GM12878 (cell line): ENCODE measurements around the gene IFNB1. TPM values are rescaled to one million over a fixed set of nuclear protein-coding genes. Genes with fewer than 3 reads are reported as not detected.

Source experiments
- EGR1 ChIP-seq, 2 experiments: IDR thresholded peaks; 1 replicate in 1 of 2; 2 replicates in 1 of 2; pipeline ENCODE4 v1.6.1; 2011 to 2012; ENCODE audit warnings: low read depth in 2 of 2, low read length in 2 of 2, borderline replicate concordance in 1 of 2, mild to moderate bottlenecking in 1 of 2, moderate library complexity in 1 of 2
- PML ChIP-seq: IDR thresholded peaks from 2 replicates; pipeline ENCODE4 v1.6.1; 2012; ENCODE audit warnings: low read length, inconsistent platforms
- POLR2AphosphoS2 ChIP-seq: IDR thresholded peaks from 2 replicates; pipeline ENCODE4 v1.6.1; 2011; ENCODE audit warnings: low read depth, mild to moderate bottlenecking, low read length, improper control_type of control experiment, moderate library complexity
- PRDM15 ChIP-seq: fragments of 450-650 bp; formaldehyde crosslinking; IDR thresholded peaks from 2 replicates; pipeline ENCODE4 v1.4.0; 2020; ENCODE audit warnings: mild to moderate bottlenecking, moderate library complexity
- SRF ChIP-seq, 2 experiments: IDR thresholded peaks; 2 replicates each; pipeline ENCODE4 v1.6.1; 2011; ENCODE audit warnings: low read depth in 2 of 2, low read length in 2 of 2, mild to moderate bottlenecking in 1 of 2, moderate library complexity in 1 of 2
- STAT1 ChIP-seq: fragments of 450-650 bp; conservative IDR thresholded peaks from 2 replicates; pipeline ENCODE4 v1.6.1; 2014; ENCODE audit warnings: antibody characterized with exemption, mild to moderate bottlenecking
- polyA plus RNA-seq, 11 experiments: library from polyadenylated mRNA; depleted of rRNA in 4 of 11; unstranded in 6 of 11; stranded (reverse) in 5 of 11; fragments of >200 nt; fragmentation: Nextera tagmentation in 4 of 11; fragmentation: Illumina TruSeq in 1 of 11; extraction: Ambion mirVana in 4 of 11; extraction: Trizol in 1 of 11; gene quantifications; 1 replicate in 1 of 11; 2 replicates in 10 of 11; pipeline versions ENCODE4 v1.2.1 to v1.2.3, GENCODE V29; 2011 to 2016; ENCODE audit warnings: inconsistent platforms in 2 of 11, missing spikeins in 2 of 11, low read depth in 1 of 11
- total RNA-seq, 4 experiments: library from RNA; depleted of rRNA in 3 of 4; stranded (reverse); fragments of >200 nt in 3 of 4; fragmentation: Illumina TruSeq in 1 of 4; extraction: Trizol in 1 of 4; gene quantifications; 2 replicates each; pipeline versions ENCODE4 v1.2.1 to v1.2.3, GENCODE V29; 2013 to 2021
- TF ChIP-seq, protein P1 (sequence below): IDR thresholded peaks from 2 replicates; pipeline ENCODE4 v1.6.1; 2012; ENCODE audit warnings: low read length, inconsistent platforms
- TF ChIP-seq, protein P2 (sequence below): IDR thresholded peaks from 2 replicates; pipeline ENCODE4 v1.6.1; 2012; ENCODE audit warnings: improper control_type of control experiment, low read depth, low read length; ENCODE audit not compliant: insufficient replicate concordance

IFNB1 gene
- total and polyA plus RNA-seq, 10 of the 15 experiments (the other 5 are each of a cell fraction or from before 2014, with no cell fraction given): 0.18 TPM; not detected in 9

DNA sequence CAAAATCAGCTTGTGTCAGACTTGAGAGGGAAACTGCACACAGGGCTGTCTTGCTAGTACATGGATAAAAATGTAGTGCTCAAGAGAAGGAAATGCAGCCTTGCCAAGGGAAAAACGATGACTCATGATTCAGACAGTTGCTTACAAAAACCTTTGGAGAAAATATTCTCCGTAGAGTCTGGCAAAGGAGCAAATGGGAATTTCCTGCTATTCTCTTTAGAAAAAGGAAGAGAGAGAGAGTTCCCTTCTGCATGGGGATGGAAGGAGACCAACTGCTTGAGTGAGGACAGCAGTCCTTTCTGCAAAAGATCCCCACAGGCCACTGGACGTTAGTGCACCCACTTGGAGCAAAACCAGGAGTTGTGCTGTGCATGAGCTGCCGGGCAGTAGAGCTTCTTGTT is 7.6 kb downstream of the IFNB1 start (continued):
- TF ChIP-seq PRDM15 (CRISPR knock-in tag): no peak
- TF ChIP-seq SRF (IDR thresholded peaks at IDR 0.05; ENCODE audit: low read depth in 2 of 2, low read length in 2 of 2): no peak
- TF ChIP-seq, protein P1, sequence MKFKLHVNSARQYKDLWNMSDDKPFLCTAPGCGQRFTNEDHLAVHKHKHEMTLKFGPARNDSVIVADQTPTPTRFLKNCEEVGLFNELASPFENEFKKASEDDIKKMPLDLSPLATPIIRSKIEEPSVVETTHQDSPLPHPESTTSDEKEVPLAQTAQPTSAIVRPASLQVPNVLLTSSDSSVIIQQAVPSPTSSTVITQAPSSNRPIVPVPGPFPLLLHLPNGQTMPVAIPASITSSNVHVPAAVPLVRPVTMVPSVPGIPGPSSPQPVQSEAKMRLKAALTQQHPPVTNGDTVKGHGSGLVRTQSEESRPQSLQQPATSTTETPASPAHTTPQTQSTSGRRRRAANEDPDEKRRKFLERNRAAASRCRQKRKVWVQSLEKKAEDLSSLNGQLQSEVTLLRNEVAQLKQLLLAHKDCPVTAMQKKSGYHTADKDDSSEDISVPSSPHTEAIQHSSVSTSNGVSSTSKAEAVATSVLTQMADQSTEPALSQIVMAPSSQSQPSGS: no peak
- no peak for TF ChIP-seq PML
- TF ChIP-seq EGR1 (IDR thresholded peaks at IDR 0.05; ENCODE audit: borderline replicate concordance in 1 of 2, low read depth in 2 of 2, low read length in 2 of 2): no peak
- TF ChIP-seq, protein P2, sequence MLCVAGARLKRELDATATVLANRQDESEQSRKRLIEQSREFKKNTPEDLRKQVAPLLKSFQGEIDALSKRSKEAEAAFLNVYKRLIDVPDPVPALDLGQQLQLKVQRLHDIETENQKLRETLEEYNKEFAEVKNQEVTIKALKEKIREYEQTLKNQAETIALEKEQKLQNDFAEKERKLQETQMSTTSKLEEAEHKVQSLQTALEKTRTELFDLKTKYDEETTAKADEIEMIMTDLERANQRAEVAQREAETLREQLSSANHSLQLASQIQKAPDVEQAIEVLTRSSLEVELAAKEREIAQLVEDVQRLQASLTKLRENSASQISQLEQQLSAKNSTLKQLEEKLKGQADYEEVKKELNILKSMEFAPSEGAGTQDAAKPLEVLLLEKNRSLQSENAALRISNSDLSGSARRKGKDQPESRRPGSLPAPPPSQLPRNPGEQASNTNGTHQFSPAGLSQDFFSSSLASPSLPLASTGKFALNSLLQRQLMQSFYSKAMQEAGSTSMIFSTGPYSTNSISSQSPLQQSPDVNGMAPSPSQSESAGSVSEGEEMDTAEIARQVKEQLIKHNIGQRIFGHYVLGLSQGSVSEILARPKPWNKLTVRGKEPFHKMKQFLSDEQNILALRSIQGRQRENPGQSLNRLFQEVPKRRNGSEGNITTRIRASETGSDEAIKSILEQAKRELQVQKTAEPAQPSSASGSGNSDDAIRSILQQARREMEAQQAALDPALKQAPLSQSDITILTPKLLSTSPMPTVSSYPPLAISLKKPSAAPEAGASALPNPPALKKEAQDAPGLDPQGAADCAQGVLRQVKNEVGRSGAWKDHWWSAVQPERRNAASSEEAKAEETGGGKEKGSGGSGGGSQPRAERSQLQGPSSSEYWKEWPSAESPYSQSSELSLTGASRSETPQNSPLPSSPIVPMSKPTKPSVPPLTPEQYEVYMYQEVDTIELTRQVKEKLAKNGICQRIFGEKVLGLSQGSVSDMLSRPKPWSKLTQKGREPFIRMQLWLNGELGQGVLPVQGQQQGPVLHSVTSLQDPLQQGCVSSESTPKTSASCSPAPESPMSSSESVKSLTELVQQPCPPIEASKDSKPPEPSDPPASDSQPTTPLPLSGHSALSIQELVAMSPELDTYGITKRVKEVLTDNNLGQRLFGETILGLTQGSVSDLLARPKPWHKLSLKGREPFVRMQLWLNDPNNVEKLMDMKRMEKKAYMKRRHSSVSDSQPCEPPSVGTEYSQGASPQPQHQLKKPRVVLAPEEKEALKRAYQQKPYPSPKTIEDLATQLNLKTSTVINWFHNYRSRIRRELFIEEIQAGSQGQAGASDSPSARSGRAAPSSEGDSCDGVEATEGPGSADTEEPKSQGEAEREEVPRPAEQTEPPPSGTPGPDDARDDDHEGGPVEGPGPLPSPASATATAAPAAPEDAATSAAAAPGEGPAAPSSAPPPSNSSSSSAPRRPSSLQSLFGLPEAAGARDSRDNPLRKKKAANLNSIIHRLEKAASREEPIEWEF: no peak
- TF ChIP-seq POLR2AphosphoS2: no peak
- no peak for TF ChIP-seq STAT1
- TF ChIP-seq, all 136 proteins: peak for 0
